GM18868 (cell line): ENCODE data around the gene SUPT20HL1.
A peak's percentile ranks its signal among the peaks of the same experiment; 100 is the strongest.
"Not testable (repeated sequence)": the region's sequence is repeated elsewhere in the genome, so short reads cannot be mapped to it uniquely, and the experiment has no call there.

Experiments
- ATAC-seq: cut with Tn5 transposase; IDR thresholded peaks from one replicate; pipeline ENCODE4 v1.9.1; 2021; ENCODE audit warnings: mild to moderate bottlenecking, moderate library complexity; ENCODE audit not compliant: unreplicated experiment

Gene SUPT20HL1

GRCh38 chrX:24362089-24362745, 1.8 kb downstream of the SUPT20HL1 start:
- not testable (repeated sequence) for ATAC-seq

GRCh38 chrX:24363432-24364181, 3.2 kb downstream of the SUPT20HL1 start:
- ATAC-seq: not testable (repeated sequence)

DNA sequence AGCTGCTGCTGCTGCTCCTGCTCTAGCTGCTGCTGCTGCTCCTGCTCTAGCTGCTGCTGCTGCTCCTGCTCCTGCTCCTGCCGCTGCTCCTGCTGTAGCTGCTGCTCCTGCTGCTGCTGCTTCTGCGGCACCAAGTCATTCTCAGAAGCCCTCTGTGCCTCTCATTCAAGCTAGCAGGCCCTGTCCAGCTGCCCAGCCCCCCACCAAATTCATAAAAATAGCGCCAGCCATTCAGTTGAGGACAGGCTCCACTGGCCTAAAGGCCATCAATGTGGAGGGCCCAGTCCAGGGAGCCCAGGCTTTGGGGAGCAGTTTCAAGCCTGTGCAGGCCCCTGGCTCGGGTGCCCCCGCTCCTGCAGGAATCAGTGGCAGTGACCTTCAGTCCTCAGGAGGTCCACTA, 3.9 kb downstream of the SUPT20HL1 start:
- no peak for ATAC-seq

GRCh38 chrX:24364851-24365538, 4.6 kb downstream of the SUPT20HL1 start:
- ATAC-seq: no peak

- not testable (repeated sequence) for ATAC-seq
Observed at GRCh38 chrX:24366762-24367400, 6.4 kb downstream of the SUPT20HL1 start.

DNA sequence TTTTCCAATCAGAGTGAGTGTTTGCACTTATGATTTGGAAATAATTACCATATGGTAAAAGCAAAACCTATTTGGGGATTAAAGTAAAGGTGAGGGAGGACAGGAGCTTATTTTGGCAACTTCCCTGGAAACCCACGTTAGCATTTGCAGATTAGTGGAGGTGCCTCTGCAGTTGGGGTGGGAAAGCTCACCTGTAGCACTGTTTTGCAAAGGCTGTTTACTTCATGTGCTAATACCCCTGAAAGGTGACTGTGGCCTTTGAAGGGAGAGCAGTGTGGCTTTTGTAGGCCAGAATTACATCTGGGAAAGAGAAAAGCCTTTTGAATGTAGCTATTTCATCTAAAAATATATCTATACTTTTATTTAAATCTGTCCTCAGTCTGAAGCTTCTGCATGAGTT, 9.4 kb downstream of the SUPT20HL1 start:
- no peak for ATAC-seq

DNA sequence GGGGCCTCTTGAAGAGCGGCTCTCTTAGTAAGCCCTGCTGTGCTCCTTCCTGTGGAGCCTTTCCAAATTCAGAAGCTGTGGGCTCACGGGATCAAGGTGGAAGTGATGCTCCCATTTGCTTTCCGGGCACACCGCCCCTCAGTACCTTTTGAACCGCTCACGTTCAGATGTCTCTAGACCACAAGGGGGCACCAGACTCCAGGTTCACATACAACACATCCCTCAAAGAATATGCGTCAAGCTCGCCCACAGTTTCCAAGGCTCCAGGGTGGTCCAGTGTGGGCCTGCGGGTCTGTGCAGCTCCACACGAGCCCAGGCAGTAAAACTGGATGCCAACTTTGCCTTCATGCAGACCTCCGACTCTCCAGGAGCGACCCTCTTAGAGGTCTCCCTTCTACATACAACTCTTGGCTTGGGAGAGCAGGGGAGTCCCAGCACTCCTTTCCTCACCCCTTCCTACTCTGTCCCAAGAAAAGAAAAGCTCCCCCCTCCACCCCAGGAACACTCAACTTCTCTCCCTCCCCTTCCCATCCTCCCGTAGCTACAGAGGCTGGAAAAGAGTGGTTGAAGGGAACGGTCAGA, 11.0 kb downstream of the SUPT20HL1 start:
- peak; percentile 72 for ATAC-seq

GRCh38 chrX:24372021-24372763, 11.8 kb downstream of the SUPT20HL1 start:
- ATAC-seq: no peak

DNA sequence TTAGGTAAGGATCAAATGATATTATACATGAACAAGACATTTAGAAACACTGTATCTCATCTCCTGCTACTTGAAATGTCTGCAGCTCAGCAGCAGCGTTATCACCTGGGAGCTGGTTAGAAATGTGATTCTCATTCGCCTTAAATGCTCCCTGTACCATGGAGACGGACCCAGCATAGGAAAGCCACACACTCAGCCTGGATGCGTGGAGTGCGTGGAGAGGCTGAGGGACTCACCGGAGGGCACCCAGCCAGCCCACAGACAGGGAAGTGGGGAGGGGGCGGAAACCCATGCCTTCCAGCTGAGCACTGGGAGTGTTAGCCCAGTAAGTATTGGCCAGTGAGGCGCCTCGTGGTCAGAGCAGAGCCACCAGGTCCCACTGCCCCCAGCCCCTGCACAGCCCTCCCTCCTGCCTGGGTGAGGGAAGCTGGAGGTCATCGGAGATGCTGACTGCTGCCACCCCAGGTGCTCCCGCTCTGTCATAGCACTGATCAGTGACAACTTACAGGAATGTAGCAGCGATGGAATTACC, 15.2 kb downstream of the SUPT20HL1 start:
- ATAC-seq: no peak

DNA sequence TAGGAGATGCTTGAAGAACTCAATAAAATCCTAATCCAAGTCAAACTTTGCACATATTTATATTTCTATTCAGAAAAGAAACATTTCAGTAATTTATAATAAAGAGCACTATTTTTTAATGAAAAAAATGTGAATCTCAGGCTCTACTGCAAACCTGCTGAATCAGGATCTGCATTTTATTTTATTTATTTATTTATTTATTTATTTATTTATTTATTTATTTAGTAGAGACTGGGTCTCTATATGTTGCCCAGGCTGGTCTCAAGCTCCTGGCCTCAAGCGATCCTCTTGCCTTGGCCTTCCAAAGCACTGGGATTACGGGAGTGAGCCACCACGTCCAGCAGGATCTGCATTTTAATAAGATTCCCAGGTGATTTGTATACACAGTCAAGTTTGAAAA, 16.0 kb downstream of the SUPT20HL1 start:
- no peak for ATAC-seq

GRCh38 chrX:24377195-24377594, 16.8 kb downstream of the SUPT20HL1 start:
- ATAC-seq: no peak

- no peak for ATAC-seq
Observed at GRCh38 chrX:24377911-24378468, 17.6 kb downstream of the SUPT20HL1 start.

GRCh38 chrX:24378706-24379105, 18.3 kb downstream of the SUPT20HL1 start:
- no peak for ATAC-seq

- no peak for ATAC-seq
Observed at GRCh38 chrX:24380262-24381187, 20.1 kb downstream of the SUPT20HL1 start.

GRCh38 chrX:24382315-24382714, 21.9 kb downstream of the SUPT20HL1 start:
- not testable (repeated sequence) for ATAC-seq

DNA sequence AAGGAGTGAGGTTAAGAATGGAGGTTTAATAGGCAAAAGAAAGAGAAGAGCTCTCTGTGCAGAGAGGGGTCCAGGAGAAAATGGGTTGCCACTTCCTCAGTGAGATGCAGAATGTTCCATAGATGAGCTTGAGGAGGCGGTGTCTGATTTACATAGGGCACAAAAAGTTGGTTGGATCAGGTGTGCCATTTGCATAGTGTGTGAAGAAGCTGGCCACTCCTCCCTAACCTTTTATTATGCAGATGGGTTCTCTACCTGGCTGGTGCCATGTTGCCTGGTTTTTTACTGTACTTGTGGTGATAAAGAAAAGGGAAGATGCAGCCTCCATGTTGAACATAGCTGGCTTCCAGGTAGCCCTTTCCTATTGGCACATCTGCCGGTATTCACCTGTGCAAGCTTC, 27.3 kb downstream of the SUPT20HL1 start:
- ATAC-seq: no peak

- ATAC-seq: no peak
Observed at GRCh38 chrX:24391389-24391788, 30.9 kb downstream of the SUPT20HL1 start.

DNA sequence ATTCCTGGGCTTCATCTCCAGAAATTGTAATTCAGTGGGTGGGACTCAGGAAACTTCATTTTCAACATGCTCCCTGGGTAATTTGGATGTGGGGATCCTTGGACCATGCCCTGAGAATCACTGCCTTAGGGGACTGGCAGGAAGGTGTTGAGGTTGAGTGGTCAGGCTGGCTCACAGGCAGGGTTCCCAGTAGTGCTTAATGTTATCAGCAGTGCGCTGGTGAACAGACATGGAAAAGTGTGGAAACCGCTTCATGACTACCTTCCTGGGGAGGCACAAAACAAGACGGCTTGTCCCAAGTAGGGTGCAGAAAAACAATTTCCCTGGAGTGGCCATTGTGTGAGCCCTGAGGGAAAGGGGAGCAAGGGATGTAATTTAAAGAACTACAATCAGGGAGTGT, 31.4 kb downstream of the SUPT20HL1 start:
- ATAC-seq: no peak

DNA sequence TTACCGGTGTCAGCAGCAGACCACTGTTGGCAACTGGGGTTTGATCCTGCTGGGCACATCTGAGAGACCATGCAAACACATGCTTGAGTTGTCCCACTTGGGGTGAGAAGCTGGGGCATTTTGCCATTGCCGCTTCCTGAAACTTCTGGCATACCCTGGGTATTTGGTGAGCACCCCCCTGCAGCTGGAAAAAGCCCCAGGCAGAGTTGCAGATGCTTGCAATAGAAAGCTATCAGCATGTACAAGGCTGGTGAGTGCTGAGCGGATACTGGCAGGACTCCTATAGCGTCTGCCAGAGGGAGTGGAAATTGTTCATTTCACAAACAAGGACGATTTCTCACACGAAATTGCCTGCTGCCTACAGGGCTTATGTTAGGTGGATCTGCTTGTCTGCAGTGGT, 32.3 kb downstream of the SUPT20HL1 start:
- ATAC-seq: no peak
